HUDEP-2 (cell line): Measurements from ENCODE around the gene ATP7B.
A peak's percentile ranks its signal among the peaks of the same experiment; 100 is the strongest.

Experiments
- DNase-seq, 76 experiments: peaks; one replicate each; lab custom pipeline; 2025; ENCODE audit not compliant: unreplicated experiment in 76 of 76; lab: John Stamatoyannopoulos, UW

Gene ATP7B

DNA sequence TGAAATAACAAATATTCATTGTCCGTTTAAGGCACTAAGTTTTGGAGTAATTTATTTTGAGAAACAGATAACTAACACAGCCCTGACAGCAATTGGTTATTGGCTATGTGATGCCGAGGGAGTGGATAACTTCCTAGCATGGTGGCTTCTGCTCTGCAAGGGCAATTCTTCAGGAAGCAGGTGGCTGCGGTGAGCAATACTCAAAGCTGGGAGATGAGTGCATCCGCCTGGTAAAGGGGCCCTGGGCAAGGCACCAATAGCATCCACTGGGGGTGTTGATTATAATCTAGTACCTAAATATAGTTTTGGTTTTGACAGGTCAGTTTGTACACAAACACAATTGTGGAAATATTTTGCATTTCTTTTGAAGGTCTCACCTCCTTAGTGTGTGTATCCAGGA is 108.5 kb downstream of the ATP7B start:
- no peak for DNase-seq

DNA sequence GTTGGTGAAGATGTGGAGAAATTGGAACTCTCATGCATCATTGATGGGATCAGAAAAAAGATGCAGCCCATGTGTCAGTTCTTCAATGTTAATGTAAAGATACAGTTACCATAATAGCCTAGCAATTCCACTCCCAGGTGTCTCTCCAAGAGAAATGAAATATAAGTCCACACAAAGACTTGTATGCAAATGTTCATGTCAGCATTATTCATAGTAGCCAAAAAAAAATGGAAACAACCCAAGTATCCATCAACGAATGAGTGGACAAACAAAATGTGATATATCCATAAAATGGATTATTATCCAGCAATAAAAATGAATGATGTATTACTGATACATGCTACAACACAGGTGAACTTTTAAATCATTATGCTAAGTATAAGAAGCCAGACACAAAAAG is 110.8 kb downstream of the ATP7B start:
- no peak for DNase-seq

DNA sequence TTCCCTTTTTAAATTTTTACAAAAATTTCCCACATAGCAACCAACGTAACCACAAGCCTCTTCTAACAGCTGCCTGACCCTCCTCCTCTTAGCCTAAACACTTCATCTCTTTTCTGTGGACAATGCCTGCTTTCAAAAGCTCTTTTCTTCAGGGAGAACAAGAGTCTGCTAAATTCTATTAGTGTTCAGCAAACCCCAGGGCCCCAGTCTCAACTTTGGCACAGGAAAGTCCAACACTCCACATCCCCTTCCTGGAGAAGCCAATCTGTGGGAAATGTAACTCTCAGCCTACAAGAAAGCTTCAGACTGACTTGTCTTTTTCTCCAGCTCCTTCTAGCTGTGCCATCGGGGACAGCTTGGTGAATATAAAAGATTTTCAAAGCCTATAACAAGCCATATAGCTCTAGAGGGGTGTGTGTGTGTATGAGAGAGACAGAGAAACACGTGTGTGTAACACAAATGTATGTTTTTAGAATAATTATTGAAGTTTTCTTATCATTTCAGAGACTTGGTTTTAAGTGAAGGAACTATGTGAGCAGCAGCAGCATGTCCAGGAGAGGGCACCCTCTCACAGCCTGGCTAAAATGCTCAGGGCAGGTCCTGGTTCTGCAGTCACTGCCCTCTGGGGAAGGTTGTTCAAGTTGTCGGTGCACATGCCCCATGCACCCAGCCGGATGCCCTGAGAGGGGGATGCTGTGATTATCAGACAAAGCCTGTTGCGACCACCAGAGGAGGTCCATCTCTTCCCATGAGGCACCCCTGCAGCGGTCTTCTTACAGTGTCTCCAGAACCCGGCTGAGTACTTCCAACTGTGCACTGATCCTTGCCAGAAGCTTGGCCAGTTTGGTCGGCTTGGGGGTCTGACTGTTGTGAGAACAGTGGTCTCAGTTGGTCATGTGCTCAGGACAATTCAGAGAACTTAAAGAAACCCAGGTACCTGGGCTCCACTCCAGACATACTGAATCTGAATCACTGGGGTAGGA is 115.1 kb downstream of the ATP7B start:
- DNase-seq: peak in 62 of 76 experiments; percentile 7 to 82 (median 48)

DNA sequence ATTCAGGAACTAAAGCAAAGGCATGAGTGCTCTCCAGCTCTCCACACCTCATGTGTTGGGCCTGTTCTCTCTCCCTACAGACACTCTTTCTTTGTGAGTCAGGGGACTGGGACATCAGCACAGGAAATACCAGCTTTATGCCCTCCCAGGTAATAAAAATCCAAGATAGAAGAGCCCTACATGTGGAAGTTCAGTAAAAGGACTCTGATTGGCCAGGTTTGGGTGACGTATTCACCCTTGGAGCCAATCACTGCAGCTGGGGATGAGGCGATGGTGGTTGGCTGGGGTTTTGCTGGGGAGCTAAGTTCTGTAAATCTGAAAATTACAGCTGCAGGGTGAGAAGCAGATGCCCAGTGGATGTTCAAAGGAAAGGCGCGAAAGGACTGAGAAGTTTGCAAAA is 117.0 kb downstream of the ATP7B start:
- no peak for DNase-seq

DNA sequence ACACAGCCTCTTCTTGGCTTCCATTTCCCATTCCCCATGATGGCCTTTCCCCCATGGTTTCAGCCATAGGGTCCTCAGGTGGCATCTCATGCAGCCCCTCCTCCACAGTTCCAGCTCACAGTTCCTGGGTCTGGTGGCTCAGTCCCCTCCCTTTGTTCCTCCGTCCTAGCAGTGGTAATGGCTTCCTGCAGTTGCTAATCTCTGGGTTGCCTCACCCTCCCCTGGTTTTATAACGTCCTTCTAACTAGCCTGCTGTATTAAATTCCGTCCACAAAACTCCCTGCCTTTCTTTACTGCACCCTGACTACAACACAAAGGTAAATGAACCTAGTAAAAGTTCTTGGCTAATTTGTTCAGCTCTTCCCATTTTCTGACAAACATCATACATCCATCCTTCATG is 118.6 kb downstream of the ATP7B start:
- DNase-seq: no peak

DNA sequence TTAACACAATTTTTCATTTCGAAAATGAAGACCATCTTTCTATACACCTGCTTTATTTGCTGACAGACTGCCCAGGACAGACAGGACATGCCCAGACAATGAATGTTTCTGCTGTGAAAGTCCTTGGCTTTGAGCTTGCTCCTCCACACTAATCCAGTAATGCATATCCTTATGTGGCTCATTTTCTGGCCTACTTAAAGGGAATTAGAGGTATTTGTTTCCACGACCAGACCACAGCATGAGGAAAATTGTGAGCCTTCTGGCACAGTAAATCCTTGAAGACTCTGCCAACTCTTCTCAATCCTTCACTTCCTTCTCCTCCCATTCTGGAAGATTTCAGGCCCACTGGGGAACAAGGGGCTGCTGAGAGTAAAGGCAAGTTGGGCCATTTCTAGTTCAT is 123.8 kb downstream of the ATP7B start:
- no peak for DNase-seq

DNA sequence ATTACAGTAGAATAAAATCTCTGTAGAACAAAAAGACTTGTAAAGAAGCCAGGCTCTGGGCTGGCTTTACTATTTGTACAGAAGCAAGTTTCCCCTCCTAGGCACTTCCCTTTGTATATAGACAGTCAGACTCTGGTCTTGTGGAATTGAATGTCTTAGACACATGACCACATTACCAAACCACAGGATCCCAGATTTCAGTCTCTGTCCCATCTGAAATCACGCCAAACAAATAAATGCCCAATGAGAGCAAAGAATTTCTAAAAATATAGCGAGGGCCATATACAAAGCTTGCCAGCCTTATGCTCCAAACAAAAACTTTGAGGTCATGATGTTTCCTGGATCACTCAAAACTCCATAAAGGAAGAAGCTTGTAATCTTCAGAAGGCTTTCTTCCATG is 125.6 kb downstream of the ATP7B start:
- DNase-seq: no peak

DNA sequence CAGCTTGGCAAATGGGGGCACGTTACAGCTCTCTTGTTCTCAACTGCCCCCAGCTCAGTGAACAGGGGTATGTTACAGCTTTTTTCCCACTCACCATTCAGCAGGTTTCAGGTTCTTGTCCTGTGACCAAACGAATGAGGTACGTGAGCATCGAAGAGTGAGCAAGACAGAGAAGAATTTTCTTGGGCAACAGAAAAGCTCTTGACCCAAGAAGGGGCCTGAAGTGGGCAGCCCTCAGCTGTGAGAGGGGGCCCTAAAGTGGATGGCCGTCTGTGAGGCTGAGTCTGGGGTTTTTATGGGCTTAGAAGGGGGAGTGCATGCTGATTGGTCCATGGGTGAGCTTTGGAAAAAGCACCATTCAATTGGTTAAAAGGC is 128.0 kb downstream of the ATP7B start:
- DNase-seq: no peak
